Spleen (tissue), 7 donors: ENCODE data around the gene SLC2A6.

Source experiments
- POLR2A ChIP-seq, 3 donors: fragments of 450-650 bp; IDR thresholded peaks; one replicate each; pipeline ENCODE4 v1.5.1; 2017; ENCODE audit warnings: antibody characterized with exemption in 3 of 3, mild to moderate bottlenecking in 1 of 3
- POLR2AphosphoS5 ChIP-seq, 3 donors: sonication (generic); formaldehyde crosslinking; IDR thresholded peaks; one replicate each; pipeline ENCODE4 v1.5.1; 2017; ENCODE audit warnings: antibody characterized with exemption in 3 of 3
- TF ChIP-seq, protein P1 (sequence below), 11 experiments: fragments of 200-600 bp in 7 of 11; fragments of 450-650 bp in 4 of 11; sonication (generic) in 4 of 11; IDR thresholded peaks in 8 of 11; conservative IDR thresholded peaks in 3 of 11; 1 replicate in 7 of 11; 2 replicates in 4 of 11; pipeline versions ENCODE4 v1.4.0 to v1.8.0; 2016 to 2021; ENCODE audit warnings: antibody characterized with exemption in 11 of 11, inconsistent platforms in 4 of 11, mild to moderate bottlenecking in 1 of 11
- donor health status: DM: no; HTN: no; CAD: no; lungs with moderate emphysema.
- donor health status: DM: no; HTN: no; CAD: no.
- donor health status: DM: no; HTN: no; CAD: no.

DNA sequence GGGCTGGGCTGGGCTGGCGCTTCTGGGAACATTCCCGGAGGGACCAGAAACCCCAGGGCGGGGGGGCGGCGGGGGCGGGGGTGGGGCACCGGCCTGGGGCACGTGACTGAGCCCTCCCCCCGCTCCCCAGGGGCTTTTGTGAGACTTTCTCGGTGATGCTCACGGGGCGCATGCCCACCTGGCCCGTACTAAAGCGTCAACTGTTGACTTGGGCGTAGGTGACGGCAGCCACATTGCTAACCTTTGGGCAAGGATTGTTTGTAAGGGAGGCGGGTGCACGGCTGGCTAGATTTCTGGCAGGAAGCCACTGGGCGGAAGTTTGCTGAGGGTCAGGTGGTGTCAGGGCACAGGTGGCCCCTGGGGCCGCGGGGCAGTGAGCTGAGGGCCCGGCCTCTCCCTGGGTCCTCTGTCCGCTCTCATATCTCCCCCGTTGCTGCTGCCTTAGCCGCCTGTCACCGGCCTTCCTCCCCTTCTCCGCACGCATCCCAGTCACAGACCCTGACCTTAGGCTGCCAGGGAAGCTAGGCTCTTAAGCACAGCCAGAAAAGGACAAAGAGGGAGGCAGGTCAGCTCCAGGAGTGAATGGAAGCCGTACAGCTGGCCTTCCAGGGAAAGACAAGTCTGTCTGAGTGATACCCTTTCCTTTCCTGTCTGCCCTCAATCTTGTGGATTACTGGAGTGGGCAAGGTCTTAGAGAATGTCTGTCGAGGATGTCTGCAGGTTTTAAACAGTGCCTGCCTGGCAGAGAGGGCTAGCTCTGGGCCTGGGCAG is 18.3 kb downstream of the SLC2A6 start:
- peak; percentile 10 to 43 (median 40) for TF ChIP-seq POLR2AphosphoS5 (IDR thresholded peaks at IDR 0.05)
- TF ChIP-seq, protein P1, sequence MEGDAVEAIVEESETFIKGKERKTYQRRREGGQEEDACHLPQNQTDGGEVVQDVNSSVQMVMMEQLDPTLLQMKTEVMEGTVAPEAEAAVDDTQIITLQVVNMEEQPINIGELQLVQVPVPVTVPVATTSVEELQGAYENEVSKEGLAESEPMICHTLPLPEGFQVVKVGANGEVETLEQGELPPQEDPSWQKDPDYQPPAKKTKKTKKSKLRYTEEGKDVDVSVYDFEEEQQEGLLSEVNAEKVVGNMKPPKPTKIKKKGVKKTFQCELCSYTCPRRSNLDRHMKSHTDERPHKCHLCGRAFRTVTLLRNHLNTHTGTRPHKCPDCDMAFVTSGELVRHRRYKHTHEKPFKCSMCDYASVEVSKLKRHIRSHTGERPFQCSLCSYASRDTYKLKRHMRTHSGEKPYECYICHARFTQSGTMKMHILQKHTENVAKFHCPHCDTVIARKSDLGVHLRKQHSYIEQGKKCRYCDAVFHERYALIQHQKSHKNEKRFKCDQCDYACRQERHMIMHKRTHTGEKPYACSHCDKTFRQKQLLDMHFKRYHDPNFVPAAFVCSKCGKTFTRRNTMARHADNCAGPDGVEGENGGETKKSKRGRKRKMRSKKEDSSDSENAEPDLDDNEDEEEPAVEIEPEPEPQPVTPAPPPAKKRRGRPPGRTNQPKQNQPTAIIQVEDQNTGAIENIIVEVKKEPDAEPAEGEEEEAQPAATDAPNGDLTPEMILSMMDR (IDR thresholded peaks at IDR 0.05 in 8 of 11, conservative IDR thresholded peaks at IDR 0.05 in 3 of 11): no peak
- no peak for TF ChIP-seq POLR2A (IDR thresholded peaks at IDR 0.05)
